Measurements from ENCODE around the gene RPL38.

Gene RPL38

DNA sequence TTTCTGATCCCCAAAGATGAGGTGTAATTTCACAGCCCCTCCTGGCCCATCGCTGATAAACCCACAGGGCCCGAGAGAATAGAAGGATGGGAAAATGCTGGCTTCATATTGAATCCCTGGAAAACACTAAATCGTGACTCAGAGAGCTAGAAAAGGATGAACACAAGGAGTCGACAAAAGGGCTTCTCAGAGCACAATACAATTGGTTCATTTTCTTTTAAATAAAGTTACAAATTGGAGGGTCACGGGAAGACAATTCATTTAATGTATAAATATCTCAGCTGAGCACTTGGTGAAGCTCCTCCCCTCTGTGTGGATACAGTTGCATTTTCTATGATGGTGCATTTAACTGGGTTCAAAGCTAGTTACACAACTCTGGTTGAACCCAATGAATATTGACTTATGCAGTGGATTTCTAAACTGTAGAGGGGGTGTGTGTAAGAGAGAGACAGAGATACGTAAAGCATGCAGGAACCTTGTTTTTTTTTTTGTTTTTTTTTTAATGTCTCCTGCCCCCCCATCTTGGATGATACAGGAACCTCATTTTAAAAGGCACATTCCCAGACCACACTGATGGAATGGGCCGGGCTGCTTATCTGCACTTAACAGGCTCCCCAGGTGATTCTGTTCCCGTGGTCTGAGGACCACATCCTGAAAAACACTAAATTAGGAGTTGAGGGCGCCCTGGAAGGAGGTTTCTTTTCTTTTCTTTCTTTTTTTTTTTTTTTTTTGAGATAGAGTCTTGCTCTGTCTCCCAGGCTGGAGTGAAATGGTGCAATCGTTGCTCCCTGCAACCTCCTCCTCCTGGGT is 24.0 kb downstream of the RPL38 start:
- DNase-seq = no peak

DNA sequence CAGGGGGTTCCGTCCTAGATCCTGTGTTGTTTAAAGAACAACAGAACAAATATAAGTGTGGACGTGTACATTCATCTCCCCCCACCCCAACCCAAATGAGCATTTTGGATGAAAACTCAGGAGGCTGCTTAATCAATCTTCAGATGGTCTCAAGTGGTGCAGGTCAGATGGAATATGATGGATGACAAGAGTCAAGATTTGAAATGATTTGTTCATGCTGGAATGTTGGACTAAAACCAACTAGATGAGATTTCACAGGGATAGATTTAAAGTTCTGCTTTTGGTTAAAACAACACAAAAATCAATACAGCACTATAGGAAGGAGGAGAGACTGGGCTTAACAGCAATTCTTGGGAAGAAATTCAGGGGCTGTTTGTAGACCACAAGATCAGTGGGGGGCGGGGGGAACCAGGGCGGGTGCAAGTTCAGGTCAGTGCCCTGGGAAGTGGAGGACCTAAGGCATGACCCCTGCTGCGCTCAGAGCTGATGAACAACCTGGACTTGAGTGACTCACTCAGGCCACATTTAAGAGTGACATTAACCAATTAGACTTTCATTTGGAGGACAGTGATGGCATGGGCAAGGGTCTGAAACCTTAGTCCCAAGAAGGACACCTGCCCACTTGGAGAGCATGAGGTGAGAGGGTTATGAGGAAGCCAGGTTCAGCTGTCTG is 25.0 kb downstream of the RPL38 start:
- DNase-seq = no peak

DNA sequence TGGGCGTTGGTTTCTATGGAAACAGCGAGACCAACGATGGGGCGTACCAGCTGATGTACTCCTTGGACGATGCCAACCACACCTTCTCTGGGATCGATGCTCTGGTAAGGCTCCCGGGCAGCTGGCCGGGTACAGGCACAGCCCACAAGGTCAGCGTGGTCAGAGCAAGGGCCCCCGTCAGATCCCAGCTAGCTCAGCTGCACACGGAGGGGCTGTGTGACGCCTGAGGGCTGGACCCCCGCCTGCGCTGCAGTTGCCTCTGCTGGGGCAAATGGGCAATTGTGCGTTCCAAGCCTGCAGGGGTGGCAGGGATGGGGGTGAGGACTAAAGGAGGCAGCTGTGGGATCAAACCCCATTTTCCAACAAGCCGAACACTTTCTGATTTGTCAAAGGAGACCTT is 27.4 kb downstream of the RPL38 start:
- DNase-seq = no peak

DNA sequence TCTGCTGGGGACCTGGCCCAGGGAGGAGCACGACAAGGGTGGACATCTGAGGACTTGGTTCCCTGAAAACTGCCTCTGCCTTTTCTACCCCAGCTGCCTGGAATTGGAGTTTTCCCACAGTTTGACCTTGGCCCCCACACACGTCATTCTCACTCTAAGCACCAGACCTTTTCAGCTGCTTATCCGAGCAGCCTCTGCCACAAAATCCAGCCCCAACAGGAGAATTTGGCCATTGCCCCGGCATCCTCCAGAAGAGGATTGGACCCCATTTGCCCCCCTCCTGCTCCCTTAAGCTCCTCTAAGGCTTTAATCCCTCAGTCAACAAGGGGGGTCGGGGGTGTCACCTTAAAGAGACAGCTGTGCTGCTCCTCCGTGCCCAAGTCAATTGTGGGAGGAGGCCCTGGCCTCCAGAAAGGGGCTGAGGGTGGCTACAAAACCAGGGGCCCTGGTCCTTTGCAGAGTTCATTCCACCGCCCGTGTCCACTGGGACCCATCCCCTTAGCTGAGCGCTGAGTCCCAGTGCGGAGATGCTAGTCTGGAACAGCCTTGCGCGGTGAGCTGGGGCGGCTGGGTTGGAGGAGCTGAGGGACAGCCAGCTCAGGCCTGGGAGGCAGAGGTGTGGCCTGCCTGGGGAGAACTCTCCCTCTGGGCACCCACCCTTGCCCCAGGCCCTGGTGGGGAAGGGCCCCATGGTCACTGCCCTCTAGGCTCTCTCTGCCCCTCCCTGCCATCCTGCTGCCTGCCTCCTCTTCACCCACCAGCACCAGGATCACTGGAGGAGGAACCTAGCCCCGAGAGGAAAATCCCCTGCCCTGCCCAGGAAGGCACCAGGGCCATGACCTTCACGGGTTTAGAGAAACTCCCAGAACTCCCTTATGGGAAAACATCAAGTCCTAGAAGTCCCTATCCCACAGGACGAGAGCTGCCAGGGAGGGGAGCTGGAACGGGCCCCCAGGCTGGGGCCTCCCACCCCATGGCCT is 28.7 kb downstream of the RPL38 start:
- no peak for DNase-seq

DNA sequence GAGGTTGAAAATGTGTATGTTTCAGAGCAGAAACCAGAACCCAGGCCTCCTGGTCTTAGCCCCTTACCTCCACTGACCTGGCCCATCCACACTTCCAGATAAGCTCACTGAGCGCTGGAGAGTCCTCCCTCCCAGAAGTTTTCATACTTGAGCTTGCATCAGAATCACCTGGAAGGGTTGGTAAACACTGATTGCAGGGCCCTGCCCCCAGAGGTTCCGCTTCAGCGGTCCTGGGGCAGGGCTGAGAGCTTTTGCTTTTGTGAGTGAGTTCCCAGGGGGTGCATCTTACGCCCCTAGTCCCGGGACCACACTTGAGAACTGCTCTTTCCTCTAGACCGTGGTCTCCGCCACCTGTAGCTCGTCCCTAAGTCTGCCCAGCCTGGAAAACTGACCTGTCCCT is 30.5 kb downstream of the RPL38 start:
- DNase-seq = no peak

DNA sequence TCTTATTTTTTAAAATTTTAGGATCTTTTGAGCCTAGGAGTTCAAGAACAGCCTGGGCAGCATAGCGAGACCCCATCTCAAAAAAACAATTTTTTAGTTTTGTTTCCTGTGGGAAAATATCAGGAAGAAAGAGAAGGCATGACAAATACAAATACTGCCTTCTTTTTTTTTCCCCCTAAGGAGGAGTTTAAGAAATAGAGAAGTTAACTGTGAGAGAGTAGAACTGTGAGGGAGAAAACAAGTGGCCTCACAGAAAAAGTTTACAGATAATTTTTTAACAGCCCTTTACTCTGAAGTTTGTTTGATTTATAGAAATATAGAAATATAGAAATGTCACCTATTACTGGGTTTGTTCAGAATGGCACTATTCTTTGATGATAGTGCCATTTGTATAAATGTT is 31.0 kb downstream of the RPL38 start:
- no peak for DNase-seq

DNA sequence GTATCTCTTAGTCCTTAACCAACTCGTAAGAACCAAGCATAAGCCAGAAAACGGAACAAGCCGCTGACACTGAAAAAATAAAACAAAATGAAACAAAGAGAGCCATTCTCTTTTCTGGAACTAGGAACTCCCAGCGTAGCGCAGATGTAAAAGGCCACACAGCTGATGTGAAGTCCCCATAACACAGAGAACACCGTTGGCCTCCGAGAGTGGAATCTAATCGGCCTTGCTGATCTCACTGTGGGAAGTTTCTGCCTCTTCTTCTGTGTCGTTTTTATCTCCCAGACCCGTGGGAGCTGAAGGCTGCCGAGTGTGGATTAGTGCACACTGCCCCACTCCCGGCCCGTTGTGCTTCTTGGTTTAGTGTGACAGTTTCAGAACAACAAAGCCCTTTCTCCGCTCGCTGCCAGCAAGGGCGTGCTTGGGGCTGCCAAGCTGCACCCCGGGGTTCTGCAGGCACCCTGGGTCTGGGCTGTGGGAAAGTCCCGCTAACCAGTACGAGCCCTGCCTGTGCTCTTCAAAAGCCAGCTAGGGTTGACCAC is 31.6 kb downstream of the RPL38 start:
- DNase-seq = no peak

DNA sequence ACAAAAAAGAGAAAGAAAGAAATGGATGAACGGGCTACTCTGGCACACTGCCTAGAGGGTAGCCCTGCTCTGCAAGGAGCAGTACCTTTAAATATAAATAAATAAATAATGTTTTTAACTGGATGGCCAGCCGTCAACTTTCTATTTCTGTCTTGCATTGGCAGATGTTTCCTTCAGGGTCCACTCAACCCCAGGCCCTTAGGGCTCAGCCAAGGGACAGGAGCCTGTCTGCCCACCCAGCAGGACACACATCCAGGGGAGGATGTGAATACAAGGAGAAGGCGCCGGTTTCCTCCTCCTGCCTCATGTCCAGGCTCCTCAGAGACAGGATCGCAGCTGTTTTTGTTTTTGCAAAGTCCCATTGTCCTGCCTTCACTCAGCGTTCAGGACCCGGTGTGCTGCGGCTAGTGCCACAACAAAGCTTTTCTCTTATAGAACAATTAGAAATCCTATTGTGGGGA is 32.5 kb downstream of the RPL38 start:
- no peak for DNase-seq

DNA sequence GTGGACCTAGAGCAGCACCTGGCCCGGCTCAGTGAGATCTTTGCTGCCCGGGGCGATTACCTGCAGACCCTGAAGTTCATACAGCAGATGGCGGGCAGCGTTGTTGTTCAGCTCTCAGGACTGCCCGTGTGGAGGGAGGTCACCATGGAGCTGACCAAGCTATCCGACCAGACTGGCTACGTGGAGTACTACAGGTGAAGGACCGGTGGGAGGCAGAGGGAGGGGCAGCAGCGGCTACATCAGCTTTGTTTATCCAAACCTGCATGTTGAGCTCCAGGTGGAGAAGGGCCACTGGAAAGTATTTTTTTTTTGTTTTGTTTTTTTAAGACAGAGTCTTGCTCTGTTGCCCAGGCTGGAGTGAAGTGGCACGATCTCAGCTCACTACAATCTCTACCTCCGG is 33.8 kb downstream of the RPL38 start:
- no peak for DNase-seq

DNA sequence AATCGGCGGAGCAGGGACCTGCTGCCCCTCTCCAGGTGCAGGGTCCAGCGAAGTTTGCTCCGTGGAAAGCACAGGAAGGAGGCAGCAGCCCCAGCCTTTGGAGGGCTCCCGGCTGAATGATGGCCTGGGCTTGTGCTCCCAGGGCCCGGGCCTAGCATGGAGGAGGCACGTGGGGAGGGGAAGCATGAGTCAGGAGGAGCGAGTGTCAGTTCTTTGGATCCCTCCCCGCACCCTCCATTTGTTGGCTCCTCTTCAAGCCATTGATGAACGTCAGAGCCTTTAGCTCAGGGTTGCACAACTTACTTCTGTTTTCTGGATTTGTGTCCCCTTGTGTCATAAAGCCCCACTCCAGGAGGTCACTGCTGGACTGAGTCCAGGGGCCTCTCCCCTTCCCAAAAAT is 35.7 kb downstream of the RPL38 start:
- DNase-seq = no peak

DNA sequence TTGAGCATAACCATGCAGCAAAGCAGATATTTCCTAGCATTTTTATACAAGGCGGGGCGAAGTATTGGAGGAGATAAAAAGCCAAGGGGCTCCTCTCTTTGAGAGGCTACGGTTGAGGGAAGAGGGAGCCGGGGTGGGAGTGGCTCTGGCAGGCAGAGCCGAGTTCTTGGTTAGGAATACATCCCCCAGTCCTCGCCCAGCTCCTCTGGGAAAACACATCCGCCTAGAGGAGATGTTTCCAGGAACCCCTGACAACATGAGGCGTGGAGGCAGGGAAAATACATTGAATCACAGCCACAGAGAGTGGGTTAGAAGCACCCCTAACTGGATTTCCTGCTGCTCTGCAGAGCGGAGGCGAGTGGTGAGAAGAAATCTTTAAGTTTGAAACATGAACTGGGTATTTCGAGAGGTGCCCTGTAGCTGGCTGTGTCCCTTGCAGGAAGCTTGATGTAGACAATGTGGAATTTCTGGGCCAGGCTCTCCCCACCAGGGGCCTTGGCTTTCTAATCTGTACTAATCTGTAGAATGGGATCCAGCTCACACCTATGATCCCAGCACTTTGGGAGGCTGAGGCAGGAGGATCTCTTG is 37.2 kb downstream of the RPL38 start:
- DNase-seq = no peak

DNA sequence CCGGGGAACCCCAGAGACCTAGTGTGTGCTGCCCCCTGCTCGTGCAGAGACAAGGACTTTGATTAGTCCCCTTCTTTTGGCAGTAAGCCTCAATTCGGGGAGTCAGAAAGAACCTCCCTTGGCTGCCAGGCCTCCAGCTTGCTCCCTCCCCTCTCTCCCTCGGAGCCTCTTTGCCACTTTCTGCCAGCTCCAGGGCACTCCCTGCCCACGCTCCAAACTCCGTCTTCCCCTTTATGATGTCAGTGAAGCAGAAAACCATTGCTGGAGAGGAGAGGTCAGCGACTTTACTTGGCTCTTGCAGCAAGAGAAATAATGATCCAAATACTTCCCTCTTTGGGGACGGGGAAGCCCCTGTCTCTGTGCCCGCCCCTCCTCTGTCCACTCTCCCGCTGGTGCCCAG is 38.0 kb downstream of the RPL38 start:
- no peak for DNase-seq

DNA sequence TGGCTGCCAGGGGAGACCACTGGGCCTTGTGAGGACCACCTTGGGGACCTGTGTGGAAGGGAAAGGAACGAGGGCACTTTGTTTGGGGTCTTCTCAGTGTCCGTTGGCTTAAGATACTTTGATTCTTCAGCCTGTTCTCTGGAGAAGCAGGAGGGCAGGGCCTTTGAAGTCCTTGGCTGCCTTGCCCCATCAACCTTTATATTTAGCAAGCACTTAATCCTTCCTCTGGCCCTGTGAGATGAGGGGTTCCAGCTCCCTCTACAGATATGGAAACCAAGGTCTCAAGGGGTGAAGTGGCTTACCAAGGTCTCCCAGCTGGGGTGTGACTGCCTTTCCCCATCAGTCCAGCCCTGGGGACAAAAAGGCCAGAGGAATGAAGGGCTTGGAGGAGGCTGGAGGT is 38.4 kb downstream of the RPL38 start:
- DNase-seq = no peak

DNA sequence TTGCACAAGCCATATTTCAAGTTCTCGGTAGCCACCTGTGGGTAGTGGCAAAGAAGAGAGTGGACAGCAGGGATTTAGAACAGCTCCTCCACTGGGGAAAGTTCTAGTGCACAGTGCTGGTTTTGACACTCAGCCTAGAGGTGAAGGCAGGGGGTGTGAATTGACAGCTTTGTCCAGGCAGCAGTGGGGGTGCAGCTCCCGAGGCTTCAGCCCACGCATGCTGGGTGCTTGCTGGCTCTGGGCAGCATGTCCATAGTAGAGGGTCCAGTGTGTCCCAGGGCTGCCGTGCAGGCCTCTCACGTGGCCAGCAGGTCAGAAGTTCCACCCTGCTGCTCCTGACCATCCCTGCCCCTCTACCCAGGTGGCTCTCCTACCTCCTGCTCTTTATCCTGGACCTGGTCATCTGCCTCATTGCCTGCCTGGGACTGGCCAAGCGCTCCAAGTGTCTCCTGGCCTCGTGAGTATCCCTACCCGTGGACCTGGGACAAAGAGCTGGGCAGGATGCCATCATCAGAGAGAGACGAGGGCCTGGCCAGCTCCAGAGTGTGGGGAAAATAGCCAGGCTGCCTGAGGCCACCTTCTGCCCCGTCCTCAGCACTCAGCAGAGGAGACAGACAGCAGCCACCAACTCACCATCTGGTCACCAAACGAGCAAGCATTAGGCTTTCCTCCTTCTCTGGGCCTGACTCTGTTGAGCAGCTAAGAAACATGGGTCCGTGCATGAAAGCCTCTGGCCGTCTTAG is 39.7 kb downstream of the RPL38 start:
- DNase-seq = no peak

DNA sequence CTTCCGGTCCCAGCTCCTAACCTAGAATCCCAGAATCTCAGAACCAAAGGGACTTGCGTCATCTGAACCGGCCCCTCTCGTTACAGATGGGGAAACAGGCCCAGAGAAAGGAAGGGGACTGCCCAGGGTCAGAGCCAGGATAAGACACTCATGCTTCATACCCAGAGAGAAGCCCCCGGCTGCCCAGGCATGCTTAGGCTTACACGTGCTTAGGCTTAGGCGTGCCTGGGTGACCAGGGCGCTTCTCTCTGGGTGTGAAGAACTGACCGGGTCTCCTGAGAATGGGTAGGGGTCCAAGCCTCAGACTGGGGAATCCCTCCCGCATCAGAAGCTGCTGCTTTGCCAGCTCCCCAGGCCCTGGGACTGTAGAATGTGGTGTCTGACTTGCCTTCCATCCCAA is 40.6 kb downstream of the RPL38 start:
- no peak for DNase-seq

DNA sequence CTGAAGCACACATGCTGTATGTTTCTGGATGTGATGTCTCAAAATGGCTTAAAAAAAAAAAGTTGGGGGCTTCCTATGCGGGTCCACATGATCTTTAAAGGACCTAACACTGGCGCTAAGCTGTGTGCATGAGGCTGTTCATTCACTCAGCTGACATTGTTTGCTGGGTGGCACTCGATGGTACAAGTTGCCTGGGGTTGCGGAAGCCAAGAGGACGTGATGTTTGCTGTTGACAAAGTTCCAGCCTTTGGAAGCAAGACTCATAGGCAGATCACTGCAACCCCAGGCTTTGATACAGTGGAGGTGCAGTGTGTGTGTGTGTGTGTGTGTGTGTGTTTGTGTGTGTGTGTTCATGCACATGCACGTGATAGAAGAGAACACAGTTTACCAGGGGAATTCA is 41.1 kb downstream of the RPL38 start:
- no peak for DNase-seq

DNA sequence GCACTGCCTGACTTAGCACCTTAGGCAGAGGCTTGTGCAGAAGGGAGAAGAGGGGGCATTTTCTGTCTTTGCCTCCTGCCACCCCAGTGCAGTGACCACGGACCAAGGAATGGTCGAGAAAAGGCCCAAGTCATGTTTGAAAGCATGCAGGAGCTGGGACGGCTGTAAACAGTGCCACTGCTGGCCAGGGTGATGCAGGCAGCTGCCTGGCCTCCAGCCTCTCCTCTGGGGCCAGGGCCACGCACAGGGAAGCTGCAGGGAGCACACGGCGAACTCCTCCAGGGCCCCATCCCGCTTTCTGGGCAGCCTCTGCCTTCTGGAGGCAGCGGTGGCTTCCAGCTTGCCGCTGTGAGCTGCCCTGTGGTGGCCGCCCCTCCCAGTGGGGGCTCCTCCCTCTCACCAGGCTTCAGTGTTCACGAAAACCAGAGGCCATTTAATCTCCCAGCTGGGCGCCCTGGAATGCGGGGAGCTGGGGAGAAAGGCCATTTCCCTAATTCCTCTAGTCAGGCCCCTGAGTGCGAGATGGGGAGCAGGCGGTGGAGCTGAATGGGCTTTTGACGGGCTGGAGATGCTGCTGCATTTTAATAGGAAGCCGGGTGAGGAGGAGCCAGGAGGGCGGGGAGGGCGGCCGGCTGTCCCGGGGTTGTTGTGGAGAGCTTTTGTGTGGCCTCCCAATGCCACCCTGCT is 41.8 kb downstream of the RPL38 start:
- DNase-seq = no peak

DNA sequence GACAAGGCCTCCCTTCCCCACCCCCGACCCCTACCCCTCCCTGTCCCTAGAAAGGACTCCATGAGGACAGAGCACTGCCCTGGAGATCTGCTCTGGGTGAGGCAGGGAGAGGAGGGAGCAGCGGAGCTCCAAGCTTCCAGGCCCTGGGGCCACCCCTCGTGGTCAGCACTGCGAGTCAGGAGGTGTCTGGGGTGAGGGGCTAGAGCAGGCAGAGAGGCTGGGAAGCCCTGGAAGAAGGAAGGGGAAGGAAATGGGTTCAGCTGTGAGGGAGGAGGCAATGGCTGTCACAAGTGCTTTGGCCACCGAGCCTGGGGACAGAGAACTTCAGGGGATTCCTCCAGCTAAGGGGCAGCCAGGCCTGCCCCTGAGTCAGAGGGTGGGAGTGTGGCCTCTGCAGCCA is 42.4 kb downstream of the RPL38 start:
- DNase-seq = no peak

DNA sequence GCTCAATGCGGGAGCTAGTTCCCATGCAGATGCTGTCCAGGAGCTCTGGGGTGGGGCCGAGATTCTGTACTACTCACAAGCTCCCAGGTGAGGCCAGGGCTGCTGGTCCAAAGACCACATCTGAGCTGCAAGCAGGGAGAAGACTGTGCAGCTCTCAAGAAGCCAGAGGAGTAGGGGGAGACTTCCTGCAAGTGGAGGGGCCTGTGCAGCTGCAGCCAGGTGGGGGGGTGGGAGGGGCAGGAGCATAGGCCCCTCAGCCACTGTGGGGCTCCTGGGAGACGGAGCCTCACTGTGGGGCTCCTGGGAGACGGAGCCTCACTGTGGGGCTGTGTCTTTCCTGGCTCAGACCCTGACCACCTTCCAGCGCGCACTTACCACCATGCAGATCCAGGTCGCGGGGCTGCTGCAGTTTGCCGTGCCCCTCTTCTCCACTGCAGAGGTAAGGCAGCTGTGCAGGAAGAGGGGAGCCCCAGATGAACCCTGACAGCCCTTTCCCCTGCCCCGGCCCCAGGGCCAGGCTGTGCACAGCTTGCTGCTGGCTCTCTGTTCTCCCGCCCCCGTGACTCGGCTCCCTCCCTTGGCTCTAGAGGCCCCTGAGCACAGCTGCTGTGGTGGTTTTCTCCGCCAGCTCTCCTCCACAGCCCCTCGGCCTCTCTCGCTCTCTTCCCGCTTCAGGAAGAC is 46.3 kb downstream of the RPL38 start:
- DNase-seq = no peak

DNA sequence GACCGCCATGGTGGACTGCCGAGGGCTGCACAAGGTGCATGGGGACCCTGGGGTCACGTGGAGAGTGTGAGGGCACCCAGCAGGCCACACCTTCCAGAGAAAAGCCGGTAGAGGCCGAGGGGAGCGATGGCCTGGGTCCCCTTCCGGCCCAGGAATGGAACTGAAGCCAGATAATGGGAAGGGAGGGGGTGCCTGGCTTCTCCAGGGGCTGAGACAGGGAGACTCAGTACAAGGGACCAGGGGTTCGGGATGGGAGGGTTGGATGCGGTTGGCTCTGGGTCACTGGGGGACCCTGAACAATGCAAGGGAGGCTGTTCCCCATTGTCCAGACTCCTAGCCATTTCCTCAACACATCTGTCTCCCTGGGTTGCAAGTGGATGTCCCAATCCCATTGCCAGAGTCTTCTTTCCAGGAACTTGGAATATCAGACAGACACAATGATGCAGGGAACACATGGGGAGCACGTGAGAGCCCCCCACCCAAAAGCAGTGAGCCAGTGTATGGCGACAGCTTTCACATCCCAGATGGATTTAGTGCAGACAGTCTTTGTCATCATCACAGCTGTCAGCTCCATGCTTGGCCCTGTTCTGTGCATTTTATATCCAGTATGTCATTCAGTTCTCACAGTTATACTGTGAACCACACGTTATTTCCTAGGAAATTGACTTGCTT is 47.0 kb downstream of the RPL38 start:
- DNase-seq = no peak

All from NCI-H2107 (cell line).